Astrocyte of the spinal cord (primary cell): ENCODE results near the gene KCNT1.

Source experiments
- DNase-seq: peaks from one replicate; pipeline ENCODE4 v3.0.0; 2011; ENCODE audit warnings: low read depth, low spot score
- H3K4me3 ChIP-seq: 2 replicates; pipeline ENCODE4 v1.5.1; 2011; ENCODE audit warnings: low read depth, mild to moderate bottlenecking, low read length, moderate library complexity
- CTCF ChIP-seq: IDR thresholded peaks from 2 replicates; pipeline ENCODE4 v1.5.1; 2012; ENCODE audit warnings: low read depth, mild to moderate bottlenecking, low read length, inconsistent platforms
- in situ Hi-C: cut with HindIII; loops from 2 replicates; pipeline ENCODE4 v1.10.0; 2017; ENCODE audit warnings: low sequenced_read_pairs

KCNT1 gene

GRCh38 chr9:135743021-135743420, 41.0 kb downstream of the KCNT1 start:
- in situ Hi-C loops = no loop called here
- no peak overlapping the region for H3K4me3 ChIP-seq
- no peak for TF ChIP-seq CTCF
- no peak for DNase-seq

DNA sequence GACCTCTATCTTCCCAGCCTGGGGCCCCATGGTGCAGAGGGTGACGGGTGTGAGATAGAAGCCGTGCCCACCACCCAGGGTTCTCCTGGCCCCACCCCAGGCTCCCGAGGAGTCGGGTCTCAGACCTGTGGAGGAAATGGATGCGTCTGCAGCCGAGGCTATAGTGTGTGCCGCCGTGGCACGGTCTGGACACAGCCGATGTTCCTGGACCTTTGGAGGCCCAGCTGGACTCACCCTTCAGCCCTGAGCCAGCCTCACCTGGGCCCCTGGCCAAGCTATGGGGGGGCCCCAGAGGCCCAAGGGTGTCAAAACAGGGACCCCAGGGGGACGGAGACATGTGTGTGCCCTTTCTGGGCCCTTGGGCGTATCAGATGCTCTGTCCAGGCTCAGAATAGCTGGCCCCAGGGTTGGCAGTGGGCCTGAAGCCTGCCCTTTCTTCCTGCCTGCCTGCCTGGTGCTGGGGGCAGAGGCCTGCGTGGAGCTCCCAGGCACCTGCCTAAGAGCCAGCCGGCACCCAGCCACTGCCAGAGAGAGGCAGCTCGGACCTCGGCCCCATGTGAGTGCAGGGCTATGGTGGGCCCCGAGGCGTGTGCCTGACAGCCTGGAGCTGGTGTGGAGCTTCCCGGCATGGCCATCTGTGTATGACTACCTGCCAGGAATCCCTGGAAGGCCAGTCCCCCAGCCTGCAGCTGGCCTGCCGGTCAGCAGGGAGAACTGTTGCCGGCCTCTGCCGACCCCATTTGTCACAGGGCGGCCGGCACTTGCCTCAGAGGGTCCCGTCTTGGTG, 41.8 kb downstream of the KCNT1 start:
- no peak for DNase-seq
- no peak overlapping the region for H3K4me3 ChIP-seq
- TF ChIP-seq CTCF = no peak
- in situ Hi-C loops = no loop called here

GRCh38 chr9:135744333-135745070, 42.5 kb downstream of the KCNT1 start:
- in situ Hi-C loops = no loop called here
- no peak for DNase-seq
- TF ChIP-seq CTCF = no peak
- no peak overlapping the region for H3K4me3 ChIP-seq

- in situ Hi-C loops = no loop called here
- no peak for DNase-seq
- TF ChIP-seq CTCF = no peak
- H3K4me3 ChIP-seq = no peak overlapping the region
Measured at GRCh38 chr9:135745189-135745588, 43.2 kb downstream of the KCNT1 start.

DNA sequence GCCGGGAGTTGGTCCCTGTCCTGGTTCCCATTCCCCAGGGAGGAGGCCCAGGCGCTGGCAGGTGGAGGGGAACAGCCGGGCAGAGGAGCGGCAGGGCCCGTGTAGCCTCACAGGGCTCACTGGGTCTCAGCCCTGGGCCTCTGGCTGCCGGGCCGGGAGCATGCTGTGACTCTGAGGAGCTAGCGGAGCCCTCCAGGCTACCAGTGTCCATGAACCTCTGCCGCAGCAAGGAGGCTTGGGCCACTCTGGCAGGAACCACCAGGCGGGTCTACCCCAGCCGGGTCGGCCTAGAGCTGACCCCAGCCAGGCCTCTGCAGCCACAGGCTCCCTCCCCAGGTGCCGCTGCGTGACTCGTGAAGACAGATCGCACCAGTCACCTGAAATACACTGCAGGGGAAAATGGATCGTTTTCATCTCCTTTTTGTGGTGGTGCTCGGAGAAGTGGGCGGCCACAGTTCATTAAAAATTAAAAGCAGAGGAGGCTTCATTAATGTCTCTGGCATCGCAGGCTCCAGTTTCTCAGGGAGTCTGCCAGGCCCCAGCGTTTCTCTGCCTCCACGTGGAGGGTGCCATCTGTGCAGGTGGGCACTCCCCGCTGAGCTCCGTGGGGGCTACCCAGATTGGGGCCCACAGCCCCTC, 43.8 kb downstream of the KCNT1 start:
- no peak for TF ChIP-seq CTCF
- no peak for DNase-seq
- in situ Hi-C loops = no loop called here
- no peak overlapping the region for H3K4me3 ChIP-seq

DNA sequence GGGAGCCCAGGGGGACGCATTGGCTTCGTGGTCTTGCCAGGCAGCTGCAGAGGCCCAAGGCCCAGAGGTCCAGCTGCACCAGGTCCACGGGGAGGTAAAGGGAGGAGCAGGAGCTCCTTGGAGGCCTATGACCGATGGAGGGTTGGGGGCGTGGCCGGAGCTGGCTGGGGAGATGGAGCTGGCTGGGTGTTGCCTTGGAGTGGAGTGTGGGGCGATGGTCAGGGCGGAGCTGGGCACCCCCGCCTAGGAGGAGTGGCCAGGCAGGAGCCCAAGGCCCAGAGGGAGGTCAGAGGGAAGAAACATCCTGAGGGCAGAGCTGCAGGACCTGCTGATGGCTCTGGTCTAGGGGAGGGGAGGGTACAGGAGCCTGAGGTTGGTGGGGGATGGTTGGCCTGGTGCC, 44.6 kb downstream of the KCNT1 start:
- in situ Hi-C loops = no loop called here
- no peak for TF ChIP-seq CTCF
- DNase-seq = no peak
- no peak overlapping the region for H3K4me3 ChIP-seq
